Astrocyte of the spinal cord (primary cell): ENCODE data around the gene PTPN4.
A peak's percentile ranks its signal among the peaks of the same experiment; 100 is the strongest.
"Not testable (repeated sequence)": the region's sequence is repeated elsewhere in the genome, so short reads cannot be mapped to it uniquely, and the experiment has no call there.

Experiments used
- DNase-seq: peaks from one replicate; pipeline ENCODE4 v3.0.0; 2011; ENCODE audit warnings: low read depth, low spot score
- H3K4me3 ChIP-seq: 2 replicates; pipeline ENCODE4 v1.5.1; 2011; ENCODE audit warnings: low read depth, mild to moderate bottlenecking, low read length, moderate library complexity
- in situ Hi-C: cut with HindIII; loops from 2 replicates; pipeline ENCODE4 v1.10.0; 2017; ENCODE audit warnings: low sequenced_read_pairs
- TF ChIP-seq, protein P1 (sequence below): IDR thresholded peaks from 2 replicates; pipeline ENCODE4 v1.5.1; 2012; ENCODE audit warnings: low read depth, mild to moderate bottlenecking, low read length, inconsistent platforms

PTPN4 gene

DNA sequence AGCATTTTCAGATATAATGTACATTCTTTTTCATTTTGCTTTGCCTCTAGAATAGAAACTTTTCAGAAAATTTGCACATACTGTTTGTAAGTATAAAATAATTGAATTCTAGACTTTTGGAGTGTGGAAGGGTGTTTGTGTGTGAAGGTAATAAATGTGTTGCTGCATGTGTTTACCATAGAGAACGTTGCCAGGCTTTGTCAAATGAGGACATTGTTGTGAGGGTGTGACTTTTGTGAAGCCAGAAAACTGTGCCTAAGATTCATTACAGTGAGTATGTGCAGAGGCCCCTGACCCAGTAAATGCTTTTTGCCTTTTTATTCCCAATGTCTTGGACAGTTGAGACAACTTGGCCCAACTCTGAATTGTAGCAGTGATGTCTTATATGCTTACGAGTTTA is 222.8 kb downstream of the PTPN4 start:
- TF ChIP-seq, protein P1, sequence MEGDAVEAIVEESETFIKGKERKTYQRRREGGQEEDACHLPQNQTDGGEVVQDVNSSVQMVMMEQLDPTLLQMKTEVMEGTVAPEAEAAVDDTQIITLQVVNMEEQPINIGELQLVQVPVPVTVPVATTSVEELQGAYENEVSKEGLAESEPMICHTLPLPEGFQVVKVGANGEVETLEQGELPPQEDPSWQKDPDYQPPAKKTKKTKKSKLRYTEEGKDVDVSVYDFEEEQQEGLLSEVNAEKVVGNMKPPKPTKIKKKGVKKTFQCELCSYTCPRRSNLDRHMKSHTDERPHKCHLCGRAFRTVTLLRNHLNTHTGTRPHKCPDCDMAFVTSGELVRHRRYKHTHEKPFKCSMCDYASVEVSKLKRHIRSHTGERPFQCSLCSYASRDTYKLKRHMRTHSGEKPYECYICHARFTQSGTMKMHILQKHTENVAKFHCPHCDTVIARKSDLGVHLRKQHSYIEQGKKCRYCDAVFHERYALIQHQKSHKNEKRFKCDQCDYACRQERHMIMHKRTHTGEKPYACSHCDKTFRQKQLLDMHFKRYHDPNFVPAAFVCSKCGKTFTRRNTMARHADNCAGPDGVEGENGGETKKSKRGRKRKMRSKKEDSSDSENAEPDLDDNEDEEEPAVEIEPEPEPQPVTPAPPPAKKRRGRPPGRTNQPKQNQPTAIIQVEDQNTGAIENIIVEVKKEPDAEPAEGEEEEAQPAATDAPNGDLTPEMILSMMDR = no peak
- no peak overlapping the region for H3K4me3 ChIP-seq
- in situ Hi-C loops = no loop called here
- no peak for DNase-seq

DNA sequence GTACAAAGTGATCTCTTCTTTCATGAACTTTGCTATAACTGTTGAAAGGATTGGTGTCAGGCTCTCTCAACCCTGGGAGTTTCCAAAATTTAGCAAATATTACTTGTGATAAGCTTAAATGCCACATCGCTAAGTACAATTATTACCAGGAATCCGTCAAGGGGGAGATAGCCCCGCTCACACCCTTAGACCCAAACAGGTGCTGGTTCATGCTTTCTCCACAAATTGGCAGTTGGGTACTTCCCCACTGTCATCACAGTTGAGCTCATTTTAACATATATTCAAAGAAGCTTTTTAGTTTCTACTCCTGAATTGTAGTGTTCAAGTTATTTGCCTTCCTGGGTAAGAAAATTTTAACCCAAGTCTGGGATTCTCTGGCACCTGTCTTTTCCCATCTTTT is 223.4 kb downstream of the PTPN4 start:
- DNase-seq = no peak
- in situ Hi-C loops = no loop called here
- H3K4me3 ChIP-seq = no peak overlapping the region
- TF ChIP-seq, protein P1 = no peak

DNA sequence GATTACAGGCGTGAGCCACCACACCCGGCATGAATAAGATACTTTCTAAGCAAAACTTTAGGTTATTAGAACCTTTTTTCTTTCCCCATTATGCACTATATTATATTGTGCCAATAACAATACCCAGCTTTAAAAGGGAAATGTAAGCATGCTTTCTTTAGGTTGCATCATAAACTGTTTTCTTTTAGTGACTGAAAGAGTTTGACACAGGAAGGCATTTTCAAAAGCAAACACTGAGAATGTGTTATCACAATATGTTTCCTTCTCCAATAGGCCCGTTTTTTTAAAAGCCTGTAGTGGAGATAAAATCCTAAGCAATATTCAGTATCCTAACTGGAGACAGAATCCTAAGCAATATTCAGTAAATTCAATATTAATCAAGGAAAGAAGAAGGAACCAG is 236.4 kb downstream of the PTPN4 start:
- DNase-seq = peak; percentile 23
- in situ Hi-C loops = no loop called here
- TF ChIP-seq, protein P1 = no peak
- H3K4me3 ChIP-seq = no peak overlapping the region

- DNase-seq, H3K4me3 ChIP-seq, in situ Hi-C loops: not testable (repeated sequence)
Observed at GRCh38 chr2:119996896-119997891, 237.5 kb downstream of the PTPN4 start.

GRCh38 chr2:120001471-120001870 is 241.7 kb downstream of the PTPN4 start:
- no peak overlapping the region for H3K4me3 ChIP-seq
- in situ Hi-C loops = no loop called here
- no peak for DNase-seq
- TF ChIP-seq, protein P1 = no peak

- no peak for DNase-seq
- no peak overlapping the region for H3K4me3 ChIP-seq
- in situ Hi-C loops = no loop called here
- TF ChIP-seq, protein P1 = no peak
Observed at GRCh38 chr2:120004254-120004653, 244.5 kb downstream of the PTPN4 start.

GRCh38 chr2:120005834-120006521 is 246.3 kb downstream of the PTPN4 start:
- no peak for DNase-seq
- H3K4me3 ChIP-seq = no peak overlapping the region
- in situ Hi-C loops = no loop called here
- TF ChIP-seq, protein P1 = no peak
